ENCODE data around the gene AKT3. TPM values are rescaled to one million over a fixed set of nuclear protein-coding genes. Genes with fewer than 3 reads are reported as not detected.

The AKT3 gene
- total RNA-seq, 1 donor from 2014 or later = 169 TPM

- H3K4me1 Mint-ChIP-seq (ENCODE audit: low read depth, unreplicated experiment) = peaks cover 44% of the 10 kb centered on the region
- peak overlapping the region; percentile 3 for H3K4me3 Mint-ChIP-seq (ENCODE audit: unreplicated experiment)
- H3K9me3 Mint-ChIP-seq (ENCODE audit: unreplicated experiment) = peaks cover 2% of the 10 kb centered on the region
- no peak for DNase-seq
- no peak overlapping the region for H3K27ac Mint-ChIP-seq (ENCODE audit: unreplicated experiment)
- TF ChIP-seq CTCF (IDR thresholded peaks at IDR 0.05; ENCODE audit: partially characterized antibody, unreplicated experiment) = no peak
- no peaks in the 10 kb centered on the region for H3K36me3 Mint-ChIP-seq (ENCODE audit: unreplicated experiment)
- peaks cover 2% of the 10 kb centered on the region for H3K27me3 Mint-ChIP-seq (ENCODE audit: unreplicated experiment)
Observed at GRCh38 chr1:243708210-243708609, 141.8 kb downstream of the AKT3 start.

- TF ChIP-seq CTCF (IDR thresholded peaks at IDR 0.05; ENCODE audit: partially characterized antibody, unreplicated experiment) = no peak
- Mint-ChIP-seq H3K4me1 (ENCODE audit: low read depth, unreplicated experiment) (peaks cover 36% of the 10 kb centered on the region), H3K27me3 (ENCODE audit: unreplicated experiment) (no peaks in the 10 kb centered on the region), H3K27ac (ENCODE audit: unreplicated experiment) (peak overlapping the region; percentile 75), H3K4me3 (ENCODE audit: unreplicated experiment) (no peak overlapping the region), H3K36me3 (ENCODE audit: unreplicated experiment) (no peaks in the 10 kb centered on the region), H3K9me3 (ENCODE audit: unreplicated experiment) (peaks cover 2% of the 10 kb centered on the region)
- no peak for DNase-seq
Observed at GRCh38 chr1:243706563-243706962, 143.5 kb downstream of the AKT3 start.

GRCh38 chr1:243705585-243705984 is 144.5 kb downstream of the AKT3 start:
- Mint-ChIP-seq H3K27ac (ENCODE audit: unreplicated experiment) (peak overlapping the region; percentile 59), H3K9me3 (ENCODE audit: unreplicated experiment) (peaks cover 2% of the 10 kb centered on the region), H3K4me3 (ENCODE audit: unreplicated experiment) (no peak overlapping the region), H3K27me3 (ENCODE audit: unreplicated experiment) (no peaks in the 10 kb centered on the region), H3K36me3 (ENCODE audit: unreplicated experiment) (no peaks in the 10 kb centered on the region), H3K4me1 (ENCODE audit: low read depth, unreplicated experiment) (peaks cover 33% of the 10 kb centered on the region)
- no peak for TF ChIP-seq CTCF (IDR thresholded peaks at IDR 0.05; ENCODE audit: partially characterized antibody, unreplicated experiment)
- no peak for DNase-seq

DNA sequence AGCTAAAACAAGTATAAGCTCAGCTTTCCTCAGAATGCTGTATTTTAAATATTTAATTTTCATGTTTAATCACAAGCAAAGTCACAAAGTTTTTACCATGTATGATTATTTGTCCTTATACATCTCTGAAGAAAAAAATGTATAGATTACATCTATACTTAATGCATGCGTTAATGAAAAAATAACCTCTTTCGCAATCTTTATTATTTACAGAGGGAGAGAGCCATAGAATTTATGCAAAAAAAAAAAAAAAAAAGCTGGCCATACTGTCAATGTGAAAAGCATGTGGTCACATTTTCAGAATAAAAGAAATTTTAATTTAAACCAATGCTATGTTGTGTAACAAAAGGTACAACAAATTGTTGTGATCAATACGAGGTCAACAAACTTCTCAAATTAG is 148.2 kb downstream of the AKT3 start:
- no peak for TF ChIP-seq CTCF (IDR thresholded peaks at IDR 0.05; ENCODE audit: partially characterized antibody, unreplicated experiment)
- Mint-ChIP-seq H3K36me3 (ENCODE audit: unreplicated experiment) (no peaks in the 10 kb centered on the region), H3K27ac (ENCODE audit: unreplicated experiment) (peak overlapping the region; percentile 52), H3K9me3 (ENCODE audit: unreplicated experiment) (peaks cover 5% of the 10 kb centered on the region), H3K4me1 (ENCODE audit: low read depth, unreplicated experiment) (peaks cover 32% of the 10 kb centered on the region), H3K4me3 (ENCODE audit: unreplicated experiment) (peak overlapping the region; percentile 15), H3K27me3 (ENCODE audit: unreplicated experiment) (no peaks in the 10 kb centered on the region)
- DNase-seq = no peak

DNA sequence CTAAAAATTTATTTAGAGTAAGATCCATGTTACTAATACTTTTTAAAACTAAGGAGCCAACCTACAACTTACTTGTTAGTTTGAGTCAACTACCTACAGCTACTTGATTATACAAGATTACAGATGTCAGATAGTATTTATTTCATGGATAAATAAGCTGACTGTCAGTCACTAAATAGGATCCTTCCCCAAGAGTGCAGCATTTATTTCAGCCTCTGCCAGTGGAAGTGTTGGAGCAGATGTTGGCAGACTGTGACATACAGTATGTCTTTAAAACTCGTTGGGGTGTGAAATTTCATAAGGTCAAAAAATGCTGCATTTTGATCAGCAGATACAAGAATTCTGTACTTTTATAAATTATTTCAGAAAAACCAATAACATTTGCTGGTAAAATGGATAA is 156.2 kb downstream of the AKT3 start:
- Mint-ChIP-seq H3K4me3 (ENCODE audit: unreplicated experiment) (peak overlapping the region; percentile 44), H3K36me3 (ENCODE audit: unreplicated experiment) (peaks cover 8% of the 10 kb centered on the region), H3K4me1 (ENCODE audit: low read depth, unreplicated experiment) (peaks cover 32% of the 10 kb centered on the region), H3K27ac (ENCODE audit: unreplicated experiment) (peak overlapping the region; percentile 69), H3K9me3 (ENCODE audit: unreplicated experiment) (peaks cover 2% of the 10 kb centered on the region), H3K27me3 (ENCODE audit: unreplicated experiment) (peaks cover 3% of the 10 kb centered on the region)
- no peak for DNase-seq
- no peak for TF ChIP-seq CTCF (IDR thresholded peaks at IDR 0.05; ENCODE audit: partially characterized antibody, unreplicated experiment)

Measured in glutamatergic neuron (in vitro differentiated cells).